ENCODE data around the gene OPRD1. TPM values are rescaled to one million over a fixed set of nuclear protein-coding genes. Genes with fewer than 3 reads are reported as not detected.
"Not testable (repeated sequence)": the region's sequence is repeated elsewhere in the genome, so short reads cannot be mapped to it uniquely, and the experiment has no call there.

Gene OPRD1
- total and polyA plus RNA-seq, 8 donors, result 0.18 to 0.42 (median 0.23) TPM; not detected in 2

GRCh38 chr1:28817133-28817532 is 5.2 kb downstream of the OPRD1 start:
- Histone ChIP-seq H3K36me3 (no peaks in the 10 kb centered on the region), H3K9me3 (no peaks in the 10 kb centered on the region), H3K27me3 (peaks cover 15 to 66% of the 10 kb centered on the region in 2 donors), H3K4me3 (no peak overlapping the region), H3K27ac (no peak overlapping the region), H3K4me1 (peaks cover 0 to 4% of the 10 kb centered on the region in 2 donors)
- no peak for ATAC-seq
- intact Hi-C loops (cut with DNase I), result no loop called here
- no peak for DNase-seq
- TF ChIP-seq CTCF (IDR thresholded peaks at IDR 0.05), result no peak

GRCh38 chr1:28819020-28819419 is 7.0 kb downstream of the OPRD1 start:
- Histone ChIP-seq H3K4me1 (no peaks in the 10 kb centered on the region), H3K27ac (no peak overlapping the region), H3K27me3 (peaks cover 3 to 47% of the 10 kb centered on the region in 2 donors), H3K36me3 (no peaks in the 10 kb centered on the region), H3K9me3 (no peaks in the 10 kb centered on the region), H3K4me3 (no peak overlapping the region)
- intact Hi-C loops (cut with DNase I), result no loop called here
- DNase-seq, result no peak
- TF ChIP-seq CTCF (IDR thresholded peaks at IDR 0.05), result no peak
- ATAC-seq, result no peak

- no peaks in the 10 kb centered on the region for H3K9me3 ChIP-seq
- ATAC-seq (no peak), DNase-seq (no peak)
- H3K36me3 ChIP-seq, result no peaks in the 10 kb centered on the region
- no peak overlapping the region for H3K27ac ChIP-seq
- H3K4me1 ChIP-seq, result no peaks in the 10 kb centered on the region
- intact Hi-C loops (cut with DNase I), result no loop called here
- no peak for TF ChIP-seq CTCF (IDR thresholded peaks at IDR 0.05)
- H3K27me3 ChIP-seq, result peaks cover 0 to 20% of the 10 kb centered on the region in 2 donors
- H3K4me3 ChIP-seq, result no peak overlapping the region
Measured at GRCh38 chr1:28822799-28823198, 10.8 kb downstream of the OPRD1 start.

GRCh38 chr1:28824061-28824460 is 12.1 kb downstream of the OPRD1 start:
- H3K9me3 ChIP-seq; intact Hi-C loops (cut with DNase I); ATAC-seq; H3K36me3 ChIP-seq; H3K4me1 ChIP-seq; H3K27ac ChIP-seq; H3K4me3 ChIP-seq; DNase-seq: not testable (repeated sequence)
- H3K27me3 ChIP-seq, result peaks cover 0 to 11% of the 10 kb centered on the region in 2 donors

- ATAC-seq; H3K27ac ChIP-seq; intact Hi-C loops (cut with DNase I); H3K4me1 ChIP-seq; DNase-seq; H3K9me3 ChIP-seq; H3K4me3 ChIP-seq; H3K36me3 ChIP-seq: not testable (repeated sequence)
- peaks cover 0 to 11% of the 10 kb centered on the region in 2 donors for H3K27me3 ChIP-seq
Measured at GRCh38 chr1:28828227-28828858, 16.4 kb downstream of the OPRD1 start.

- Histone ChIP-seq H3K9me3 (no peaks in the 10 kb centered on the region), H3K4me3 (no peak overlapping the region), H3K4me1 (no peaks in the 10 kb centered on the region), H3K27ac (no peak overlapping the region), H3K27me3 (peaks cover 0 to 3% of the 10 kb centered on the region in 2 donors), H3K36me3 (no peaks in the 10 kb centered on the region)
- DNase-seq (no peak), ATAC-seq (no peak)
- TF ChIP-seq CTCF (IDR thresholded peaks at IDR 0.05), result no peak
- intact Hi-C loops (cut with DNase I), result no loop called here
Measured at GRCh38 chr1:28830814-28831213, 18.8 kb downstream of the OPRD1 start.

Measured in left lung (tissue), 10 donors.